K562 (cell line): ENCODE results near the gene CLEC4C.

ENCODE experiments used
- CTCF ChIP-seq, 3 experiments: IDR thresholded peaks in 2 of 3; conservative IDR thresholded peaks in 1 of 3; 2 replicates each; pipeline ENCODE4 v1.5.1; 2011 to 2012; ENCODE audit warnings: low read length in 3 of 3, mild to moderate bottlenecking in 3 of 3, control low read depth in 2 of 3, improper control_type of control experiment in 1 of 3, inconsistent platforms in 1 of 3, low read depth in 1 of 3, mixed read lengths in 1 of 3, moderate library complexity in 1 of 3; ENCODE audit not compliant: insufficient read depth in 2 of 3
- POLR2A ChIP-seq: fragments of 450-650 bp; conservative IDR thresholded peaks from 2 replicates; pipeline ENCODE4 v1.6.1; 2016
- ZNF609 ChIP-seq: sonication (generic); formaldehyde crosslinking; IDR thresholded peaks from 2 replicates; pipeline ENCODE4 v1.8.1; 2023; ENCODE audit warnings: missing genetic modification reagents, mild to moderate bottlenecking, borderline replicate concordance

GRCh38 chr12:7756993-7757392 is 9.8 kb upstream of the CLEC4C start:
- no peak for TF ChIP-seq CTCF (IDR thresholded peaks at IDR 0.05 in 2 of 3, conservative IDR thresholded peaks at IDR 0.05 in 1 of 3; ENCODE audit: insufficient read depth in 2 of 3, low read depth in 1 of 3, low read length in 3 of 3)
- TF ChIP-seq POLR2A = no peak
- TF ChIP-seq ZNF609 = no peak
